Thoracic aorta (tissue), 2 donors: Measurements from ENCODE around the gene ADCY4. TPM values are rescaled to one million over a fixed set of nuclear protein-coding genes. Genes with fewer than 3 reads are reported as not detected.

ENCODE experiments used
- ATAC-seq: fragments of 150-250 bp; one replicate; pipeline ENCODE4 v1.8.0; 2017; ENCODE audit warnings: low read depth; ENCODE audit not compliant: insufficient number of reproducible peaks, low FRiP score
- DNase-seq: peaks from one replicate; pipeline ENCODE4 v3.0.0-alpha.2; 2020; ENCODE audit warnings: low spot score
- H3K27ac ChIP-seq, 2 donors: fragments of 200-600 bp; sonication (generic); 1 replicate in 1 of 2; 2 replicates in 1 of 2; pipeline ENCODE4 v1.5.1; 2016; ENCODE audit warnings: mild to moderate bottlenecking in 2 of 2, moderate library complexity in 2 of 2
- H3K27me3 ChIP-seq: fragments of 200-600 bp; sonication (generic); replicated peaks from 2 replicates; pipeline ENCODE4 v1.6.0; 2016; ENCODE audit warnings: mild to moderate bottlenecking; ENCODE audit not compliant: insufficient read depth
- H3K36me3 ChIP-seq: fragments of 200-600 bp; sonication (generic); one replicate; pipeline ENCODE4 v1.5.1; 2016
- H3K4me1 ChIP-seq, 2 donors: fragments of 200-600 bp; sonication (generic); 1 replicate in 1 of 2; 2 replicates in 1 of 2; pipeline versions ENCODE4 v1.5.1 to v1.6.0; 2016; ENCODE audit warnings: low read depth in 2 of 2, mild to moderate bottlenecking in 1 of 2; ENCODE audit not compliant: control insufficient read depth in 1 of 2
- H3K4me3 ChIP-seq: fragments of 200-600 bp; sonication (generic); 2 replicates; pipeline ENCODE4 v1.5.1; 2016; ENCODE audit warnings: mild to moderate bottlenecking
- H3K9me3 ChIP-seq: fragments of 200-600 bp; sonication (generic); 2 replicates; pipeline ENCODE4 v1.5.1; 2016
- CTCF ChIP-seq: fragments of 200-600 bp; sonication (generic); IDR thresholded peaks from one replicate; pipeline ENCODE4 v1.5.1; 2019; ENCODE audit warnings: antibody characterized with exemption
- total RNA-seq, 2 donors: library from RNA; depleted of rRNA; stranded (reverse); fragments of >200 nt; gene quantifications; one replicate each; pipeline versions ENCODE4 v1.1.0 to v1.2.3, GENCODE V29; 2016

ADCY4 gene
- total RNA-seq, 2 donors from 2014 or later: 25.5 to 28.7 TPM

GRCh38 chr14:24315243-24315806 is 19.5 kb downstream of the ADCY4 start:
- ATAC-seq (no peak), DNase-seq (no peak)
- Histone ChIP-seq H3K27me3 (no peaks in the 10 kb centered on the region), H3K4me1 (peaks cover 4 to 23% of the 10 kb centered on the region in 2 donors), H3K36me3 (no peaks in the 10 kb centered on the region), H3K9me3 (no peaks in the 10 kb centered on the region), H3K4me3 (no peak overlapping the region), H3K27ac (no peak overlapping the region)
- TF ChIP-seq CTCF: no peak

GRCh38 chr14:24314377-24315193 is 20.3 kb downstream of the ADCY4 start:
- DNase-seq: no peak
- no peak overlapping the region for H3K4me3 ChIP-seq
- no peaks in the 10 kb centered on the region for H3K27me3 ChIP-seq
- no peaks in the 10 kb centered on the region for H3K36me3 ChIP-seq
- ATAC-seq: no peak
- no peak for TF ChIP-seq CTCF
- no peaks in the 10 kb centered on the region for H3K9me3 ChIP-seq
- H3K4me1 ChIP-seq: peaks cover 9 to 31% of the 10 kb centered on the region in 2 donors
- H3K27ac ChIP-seq: no peak overlapping the region

- Histone ChIP-seq H3K36me3 (no peaks in the 10 kb centered on the region), H3K9me3 (no peaks in the 10 kb centered on the region), H3K27ac (no peak overlapping the region), H3K4me3 (no peak overlapping the region), H3K4me1 (peaks cover 9 to 34% of the 10 kb centered on the region in 2 donors), H3K27me3 (no peaks in the 10 kb centered on the region)
- ATAC-seq (no peak), DNase-seq (no peak)
- no peak for TF ChIP-seq CTCF
Observed at GRCh38 chr14:24313913-24314312, 21.0 kb downstream of the ADCY4 start.

- peaks cover 9 to 34% of the 10 kb centered on the region in 2 donors for H3K4me1 ChIP-seq
- H3K27ac ChIP-seq: peak overlapping the region in 1 of 2 donors; percentile 59
- no peaks in the 10 kb centered on the region for H3K36me3 ChIP-seq
- no peak for TF ChIP-seq CTCF
- no peak for ATAC-seq
- no peak for DNase-seq
- H3K9me3 ChIP-seq: no peaks in the 10 kb centered on the region
- no peak overlapping the region for H3K4me3 ChIP-seq
- no peaks in the 10 kb centered on the region for H3K27me3 ChIP-seq
Observed at GRCh38 chr14:24312736-24313507, 21.9 kb downstream of the ADCY4 start.
